Liver (tissue), 2 donors: ENCODE measurements around the gene SIGLECL1.

Experiments
- TF ChIP-seq, protein P1 (sequence below): fragments of 150-350 bp; IDR thresholded peaks from 2 replicates; pipeline ENCODE4 v1.5.1; 2017; ENCODE audit warnings: improper control_type of control experiment, low read depth, low read length; ENCODE audit not compliant: missing input control
- TF ChIP-seq, protein P2 (sequence below): IDR thresholded peaks from 2 replicates; pipeline ENCODE4 v1.6.1; 2016; ENCODE audit warnings: antibody characterized with exemption
- donor health status: healthy.

DNA sequence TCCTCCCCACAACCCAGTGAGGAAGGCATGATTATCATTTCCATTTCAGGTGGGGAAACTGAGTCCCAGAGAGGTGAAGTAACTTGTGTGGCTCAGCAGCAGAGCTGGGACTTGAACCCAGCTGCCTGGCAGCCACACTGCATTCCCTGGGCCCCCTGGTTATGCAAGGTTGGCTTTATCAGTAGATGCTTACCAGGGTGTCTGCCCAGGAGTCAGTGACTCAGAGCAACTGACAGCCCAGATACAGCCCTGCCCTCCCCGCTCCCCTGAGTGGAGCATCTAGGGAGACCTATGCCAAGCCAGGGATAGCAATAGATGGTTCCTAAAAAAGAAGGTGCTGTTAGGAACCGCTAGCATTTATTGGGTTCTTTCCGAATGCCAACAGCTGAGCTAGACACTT, 66.5 kb downstream of the SIGLECL1 start:
- TF ChIP-seq, protein P1, sequence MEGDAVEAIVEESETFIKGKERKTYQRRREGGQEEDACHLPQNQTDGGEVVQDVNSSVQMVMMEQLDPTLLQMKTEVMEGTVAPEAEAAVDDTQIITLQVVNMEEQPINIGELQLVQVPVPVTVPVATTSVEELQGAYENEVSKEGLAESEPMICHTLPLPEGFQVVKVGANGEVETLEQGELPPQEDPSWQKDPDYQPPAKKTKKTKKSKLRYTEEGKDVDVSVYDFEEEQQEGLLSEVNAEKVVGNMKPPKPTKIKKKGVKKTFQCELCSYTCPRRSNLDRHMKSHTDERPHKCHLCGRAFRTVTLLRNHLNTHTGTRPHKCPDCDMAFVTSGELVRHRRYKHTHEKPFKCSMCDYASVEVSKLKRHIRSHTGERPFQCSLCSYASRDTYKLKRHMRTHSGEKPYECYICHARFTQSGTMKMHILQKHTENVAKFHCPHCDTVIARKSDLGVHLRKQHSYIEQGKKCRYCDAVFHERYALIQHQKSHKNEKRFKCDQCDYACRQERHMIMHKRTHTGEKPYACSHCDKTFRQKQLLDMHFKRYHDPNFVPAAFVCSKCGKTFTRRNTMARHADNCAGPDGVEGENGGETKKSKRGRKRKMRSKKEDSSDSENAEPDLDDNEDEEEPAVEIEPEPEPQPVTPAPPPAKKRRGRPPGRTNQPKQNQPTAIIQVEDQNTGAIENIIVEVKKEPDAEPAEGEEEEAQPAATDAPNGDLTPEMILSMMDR: no peak
- TF ChIP-seq, protein P2, sequence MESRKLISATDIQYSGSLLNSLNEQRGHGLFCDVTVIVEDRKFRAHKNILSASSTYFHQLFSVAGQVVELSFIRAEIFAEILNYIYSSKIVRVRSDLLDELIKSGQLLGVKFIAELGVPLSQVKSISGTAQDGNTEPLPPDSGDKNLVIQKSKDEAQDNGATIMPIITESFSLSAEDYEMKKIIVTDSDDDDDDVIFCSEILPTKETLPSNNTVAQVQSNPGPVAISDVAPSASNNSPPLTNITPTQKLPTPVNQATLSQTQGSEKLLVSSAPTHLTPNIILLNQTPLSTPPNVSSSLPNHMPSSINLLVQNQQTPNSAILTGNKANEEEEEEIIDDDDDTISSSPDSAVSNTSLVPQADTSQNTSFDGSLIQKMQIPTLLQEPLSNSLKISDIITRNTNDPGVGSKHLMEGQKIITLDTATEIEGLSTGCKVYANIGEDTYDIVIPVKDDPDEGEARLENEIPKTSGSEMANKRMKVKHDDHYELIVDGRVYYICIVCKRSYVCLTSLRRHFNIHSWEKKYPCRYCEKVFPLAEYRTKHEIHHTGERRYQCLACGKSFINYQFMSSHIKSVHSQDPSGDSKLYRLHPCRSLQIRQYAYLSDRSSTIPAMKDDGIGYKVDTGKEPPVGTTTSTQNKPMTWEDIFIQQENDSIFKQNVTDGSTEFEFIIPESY: no peak
